ENCODE data around the gene LRRC57. TPM values are rescaled to one million over a fixed set of nuclear protein-coding genes. Genes with fewer than 3 reads are reported as not detected.

Gene LRRC57
- total RNA-seq, 2 experiments from 2014 or later = 17.0 to 19.1 TPM

GRCh38 chr15:42508263-42508690, 40.3 kb downstream of the LRRC57 start:
- Mint-ChIP-seq H3K36me3 (peaks cover 6% of the 10 kb centered on the region), H3K9me3 (no peaks in the 10 kb centered on the region), H3K4me1 (peaks cover 9% of the 10 kb centered on the region), H3K4me3 (no peak overlapping the region), H3K27ac (no peak overlapping the region), H3K27me3 (no peaks in the 10 kb centered on the region)
- no peak for DNase-seq

- no peak overlapping the region for H3K4me3 Mint-ChIP-seq
- no peaks in the 10 kb centered on the region for H3K9me3 Mint-ChIP-seq
- peaks cover 9% of the 10 kb centered on the region for H3K4me1 Mint-ChIP-seq
- H3K36me3 Mint-ChIP-seq = peaks cover 6% of the 10 kb centered on the region
- no peak overlapping the region for H3K27ac Mint-ChIP-seq
- no peak for DNase-seq
- no peaks in the 10 kb centered on the region for H3K27me3 Mint-ChIP-seq
These were observed 41.1 kb downstream of the LRRC57 start for GRCh38 chr15:42507514-42507913.

- Mint-ChIP-seq H3K27me3 (no peaks in the 10 kb centered on the region), H3K27ac (no peak overlapping the region), H3K4me3 (no peak overlapping the region), H3K9me3 (no peaks in the 10 kb centered on the region), H3K36me3 (no peaks in the 10 kb centered on the region), H3K4me1 (peaks cover 21% of the 10 kb centered on the region)
- no peak for DNase-seq
These were observed 44.0 kb downstream of the LRRC57 start for GRCh38 chr15:42504631-42505030.

- no peaks in the 10 kb centered on the region for H3K27me3 Mint-ChIP-seq
- no peak overlapping the region for H3K4me3 Mint-ChIP-seq
- DNase-seq = no peak
- peaks cover 25% of the 10 kb centered on the region for H3K4me1 Mint-ChIP-seq
- H3K27ac Mint-ChIP-seq = no peak overlapping the region
- peaks cover 4% of the 10 kb centered on the region for H3K36me3 Mint-ChIP-seq
- H3K9me3 Mint-ChIP-seq = no peaks in the 10 kb centered on the region
These were observed 44.8 kb downstream of the LRRC57 start for GRCh38 chr15:42503825-42504224.

- H3K36me3 Mint-ChIP-seq = peaks cover 4% of the 10 kb centered on the region
- DNase-seq = no peak
- H3K27me3 Mint-ChIP-seq = no peaks in the 10 kb centered on the region
- no peak overlapping the region for H3K27ac Mint-ChIP-seq
- H3K4me1 Mint-ChIP-seq = peaks cover 26% of the 10 kb centered on the region
- no peak overlapping the region for H3K4me3 Mint-ChIP-seq
- H3K9me3 Mint-ChIP-seq = no peaks in the 10 kb centered on the region
These were observed 46.1 kb downstream of the LRRC57 start for GRCh38 chr15:42502477-42502876.

- DNase-seq = no peak
- H3K27ac Mint-ChIP-seq = no peak overlapping the region
- no peak overlapping the region for H3K4me3 Mint-ChIP-seq
- H3K36me3 Mint-ChIP-seq = peaks cover 4% of the 10 kb centered on the region
- H3K4me1 Mint-ChIP-seq = peaks cover 40% of the 10 kb centered on the region
- no peaks in the 10 kb centered on the region for H3K9me3 Mint-ChIP-seq
- no peaks in the 10 kb centered on the region for H3K27me3 Mint-ChIP-seq
These were observed 48.6 kb downstream of the LRRC57 start for GRCh38 chr15:42499858-42500609.

- Mint-ChIP-seq H3K27ac (no peak overlapping the region), H3K4me1 (peaks cover 49% of the 10 kb centered on the region), H3K9me3 (no peaks in the 10 kb centered on the region), H3K27me3 (no peaks in the 10 kb centered on the region), H3K36me3 (peaks cover 4% of the 10 kb centered on the region), H3K4me3 (no peak overlapping the region)
- no peak for DNase-seq
These were observed 50.2 kb downstream of the LRRC57 start for GRCh38 chr15:42498212-42499068.

- Mint-ChIP-seq H3K9me3 (no peaks in the 10 kb centered on the region), H3K4me3 (peak within 1 kb of the TSS; percentile 99), H3K36me3 (peaks cover 4% of the 10 kb centered on the region), H3K27ac (peak within 1 kb of the TSS; percentile 91), H3K4me1 (peaks cover 44% of the 10 kb centered on the region), H3K27me3 (no peaks in the 10 kb centered on the region)
- DNase-seq = peak; percentile 89
These were observed 53.0 kb downstream of the LRRC57 start, which contains the start of gene SNAP23 for GRCh38 chr15:42495361-42496212. TSS of gene SNAP23 (plus strand) at chr15:42495634. CDS start at chr15:42511847, 16,213 bp downstream.

- DNase-seq = no peak
- Mint-ChIP-seq H3K4me3 (peak overlapping the region; percentile 99), H3K9me3 (no peaks in the 10 kb centered on the region), H3K4me1 (peaks cover 40% of the 10 kb centered on the region), H3K27me3 (no peaks in the 10 kb centered on the region), H3K27ac (peak overlapping the region; percentile 91), H3K36me3 (peaks cover 4% of the 10 kb centered on the region)
These were observed 53.6 kb downstream of the LRRC57 start for GRCh38 chr15:42494998-42495360.

GRCh38 chr15:42493679-42494078, 54.9 kb downstream of the LRRC57 start:
- H3K36me3 Mint-ChIP-seq = no peaks in the 10 kb centered on the region
- H3K4me1 Mint-ChIP-seq = peaks cover 39% of the 10 kb centered on the region
- H3K27ac Mint-ChIP-seq = peak overlapping the region; percentile 34
- no peak for DNase-seq
- H3K9me3 Mint-ChIP-seq = no peaks in the 10 kb centered on the region
- H3K27me3 Mint-ChIP-seq = no peaks in the 10 kb centered on the region
- H3K4me3 Mint-ChIP-seq = peak overlapping the region; percentile 15

- H3K4me1 Mint-ChIP-seq = peaks cover 45% of the 10 kb centered on the region
- no peaks in the 10 kb centered on the region for H3K27me3 Mint-ChIP-seq
- peaks cover 1% of the 10 kb centered on the region for H3K36me3 Mint-ChIP-seq
- peak overlapping the region; percentile 96 for H3K27ac Mint-ChIP-seq
- no peaks in the 10 kb centered on the region for H3K9me3 Mint-ChIP-seq
- DNase-seq = no peak
- H3K4me3 Mint-ChIP-seq = peak overlapping the region; percentile 97
These were observed 56.9 kb downstream of the LRRC57 start for GRCh38 chr15:42491539-42492225.

GRCh38 chr15:42490671-42491538, 57.7 kb downstream of the LRRC57 start, which contains the start of gene ZNF106:
TSS of gene ZNF106 (minus strand) at chr15:42491141. CDS start at chr15:42472289, 18,852 bp downstream.
- DNase-seq = peak; percentile 90
- Mint-ChIP-seq H3K27ac (peak within 1 kb of the TSS; percentile 96), H3K4me1 (peaks cover 37% of the 10 kb centered on the region), H3K4me3 (peak within 1 kb of the TSS; percentile 97), H3K27me3 (no peaks in the 10 kb centered on the region), H3K9me3 (no peaks in the 10 kb centered on the region), H3K36me3 (peaks cover 1% of the 10 kb centered on the region)

- Mint-ChIP-seq H3K27ac (peak overlapping the region; percentile 96), H3K4me3 (peak overlapping the region; percentile 97), H3K36me3 (peaks cover 1% of the 10 kb centered on the region), H3K9me3 (no peaks in the 10 kb centered on the region), H3K27me3 (no peaks in the 10 kb centered on the region), H3K4me1 (peaks cover 35% of the 10 kb centered on the region)
- no peak for DNase-seq
These were observed 58.3 kb downstream of the LRRC57 start for GRCh38 chr15:42490291-42490670.

All from activated naive CD8-positive, alpha-beta T cell treated with anti-CD3 and anti-CD28 coated beads for 36 hours (primary cell).